Measurements from ENCODE around the gene ALOX5AP. TPM values are rescaled to one million over a fixed set of nuclear protein-coding genes. Genes with fewer than 3 reads are reported as not detected.

The ALOX5AP gene
- total RNA-seq, 1 donor from 2014 or later, result not detected

GRCh38 chr13:30721936-30722335, 13.4 kb upstream of the ALOX5AP start:
- H3K4me1 Mint-ChIP-seq (ENCODE audit: unreplicated experiment), result peaks cover 5% of the 10 kb centered on the region
- H3K36me3 Mint-ChIP-seq, result no peaks in the 10 kb centered on the region
- TF ChIP-seq, protein P1, sequence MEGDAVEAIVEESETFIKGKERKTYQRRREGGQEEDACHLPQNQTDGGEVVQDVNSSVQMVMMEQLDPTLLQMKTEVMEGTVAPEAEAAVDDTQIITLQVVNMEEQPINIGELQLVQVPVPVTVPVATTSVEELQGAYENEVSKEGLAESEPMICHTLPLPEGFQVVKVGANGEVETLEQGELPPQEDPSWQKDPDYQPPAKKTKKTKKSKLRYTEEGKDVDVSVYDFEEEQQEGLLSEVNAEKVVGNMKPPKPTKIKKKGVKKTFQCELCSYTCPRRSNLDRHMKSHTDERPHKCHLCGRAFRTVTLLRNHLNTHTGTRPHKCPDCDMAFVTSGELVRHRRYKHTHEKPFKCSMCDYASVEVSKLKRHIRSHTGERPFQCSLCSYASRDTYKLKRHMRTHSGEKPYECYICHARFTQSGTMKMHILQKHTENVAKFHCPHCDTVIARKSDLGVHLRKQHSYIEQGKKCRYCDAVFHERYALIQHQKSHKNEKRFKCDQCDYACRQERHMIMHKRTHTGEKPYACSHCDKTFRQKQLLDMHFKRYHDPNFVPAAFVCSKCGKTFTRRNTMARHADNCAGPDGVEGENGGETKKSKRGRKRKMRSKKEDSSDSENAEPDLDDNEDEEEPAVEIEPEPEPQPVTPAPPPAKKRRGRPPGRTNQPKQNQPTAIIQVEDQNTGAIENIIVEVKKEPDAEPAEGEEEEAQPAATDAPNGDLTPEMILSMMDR (conservative IDR thresholded peaks at IDR 0.05), result no peak
- peaks cover 4% of the 10 kb centered on the region for H3K9me3 Mint-ChIP-seq
- peaks cover 2% of the 10 kb centered on the region for H3K27me3 Mint-ChIP-seq
- no peak for DNase-seq (ENCODE audit: extremely low spot score, unreplicated experiment)
- no peak overlapping the region for H3K4me3 Mint-ChIP-seq
- no peak overlapping the region for H3K27ac Mint-ChIP-seq

- TF ChIP-seq, protein P1 (conservative IDR thresholded peaks at IDR 0.05), result no peak
- H3K4me3 Mint-ChIP-seq, result no peak overlapping the region
- peaks cover 4% of the 10 kb centered on the region for H3K9me3 Mint-ChIP-seq
These were observed 13.0 kb upstream of the ALOX5AP start for GRCh38 chr13:30722361-30722760.

GRCh38 chr13:30724778-30725177, 10.6 kb upstream of the ALOX5AP start:
- Mint-ChIP-seq H3K27ac (no peak overlapping the region), H3K9me3 (peaks cover 4% of the 10 kb centered on the region), H3K36me3 (no peaks in the 10 kb centered on the region), H3K4me1 (ENCODE audit: unreplicated experiment) (peaks cover 4% of the 10 kb centered on the region), H3K4me3 (no peak overlapping the region), H3K27me3 (peaks cover 2% of the 10 kb centered on the region)
- TF ChIP-seq, protein P1 (conservative IDR thresholded peaks at IDR 0.05), result no peak
- no peak for DNase-seq (ENCODE audit: extremely low spot score, unreplicated experiment)

More at GRCh38 chr13:30722361-30722760, 13.0 kb upstream of the ALOX5AP start:
- no peaks in the 10 kb centered on the region for H3K36me3 Mint-ChIP-seq
- no peak overlapping the region for H3K27ac Mint-ChIP-seq
- DNase-seq (ENCODE audit: extremely low spot score, unreplicated experiment), result no peak
- H3K27me3 Mint-ChIP-seq, result peaks cover 2% of the 10 kb centered on the region
- peaks cover 5% of the 10 kb centered on the region for H3K4me1 Mint-ChIP-seq (ENCODE audit: unreplicated experiment)

DNA sequence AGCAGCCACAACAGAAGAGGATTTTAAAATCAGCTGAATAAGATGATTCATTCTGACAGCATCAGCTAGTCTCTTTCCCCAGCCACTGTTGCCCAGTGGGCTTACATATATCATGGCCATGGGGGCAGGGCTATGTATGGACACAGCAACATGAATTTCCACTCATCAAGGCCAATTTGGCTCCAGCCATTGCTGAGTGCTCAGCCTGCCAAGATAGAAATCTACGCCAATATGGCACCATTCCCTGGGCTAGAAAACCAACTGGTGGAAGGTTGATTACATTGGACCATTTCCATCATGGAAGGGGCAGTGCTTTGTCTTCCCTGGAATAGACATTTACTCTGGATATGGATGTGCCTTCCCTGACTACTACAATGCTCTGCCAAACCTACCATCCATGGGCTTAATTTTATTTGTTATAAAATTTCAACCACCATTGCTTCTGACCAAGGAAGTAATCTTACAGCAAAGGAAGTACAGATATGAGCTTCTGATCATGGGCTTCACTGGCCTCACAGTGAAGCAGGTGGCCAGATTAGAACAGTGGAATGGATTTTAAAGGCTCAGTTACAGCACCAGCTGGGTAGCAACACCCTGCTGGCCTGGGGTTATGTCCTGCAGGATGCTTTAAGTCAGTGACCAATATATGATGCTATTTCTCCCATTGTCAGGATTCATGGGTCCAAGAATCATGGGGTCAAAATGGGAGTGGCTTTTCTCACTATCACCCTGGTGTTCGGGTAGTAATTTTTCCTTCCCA, 9.8 kb upstream of the ALOX5AP start:
- Mint-ChIP-seq H3K9me3 (peaks cover 4% of the 10 kb centered on the region), H3K27ac (no peak overlapping the region), H3K4me1 (ENCODE audit: unreplicated experiment) (peaks cover 11% of the 10 kb centered on the region), H3K36me3 (no peaks in the 10 kb centered on the region), H3K27me3 (peaks cover 5% of the 10 kb centered on the region), H3K4me3 (no peak overlapping the region)
- no peak for DNase-seq (ENCODE audit: extremely low spot score, unreplicated experiment)
- TF ChIP-seq, protein P1 (conservative IDR thresholded peaks at IDR 0.05), result no peak

DNA sequence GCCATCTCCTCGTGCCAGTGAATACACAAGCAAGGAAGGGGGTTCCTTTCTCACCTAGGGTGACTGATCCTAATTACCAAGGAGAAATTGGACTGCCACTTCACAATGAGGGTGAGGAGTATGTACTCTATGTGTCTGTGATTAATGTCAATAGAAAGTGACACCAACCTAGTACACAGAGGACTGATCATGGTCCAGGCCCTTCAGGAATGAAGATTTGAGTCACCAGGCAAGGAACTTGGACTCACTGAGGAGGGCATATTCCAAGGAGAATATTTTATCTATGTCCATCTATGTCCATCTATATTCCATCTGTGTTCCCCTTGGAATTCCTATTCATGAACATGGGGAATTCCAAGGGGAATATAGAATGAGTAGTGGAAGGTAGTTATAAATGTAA, 9.2 kb upstream of the ALOX5AP start:
- no peaks in the 10 kb centered on the region for H3K36me3 Mint-ChIP-seq
- peaks cover 4% of the 10 kb centered on the region for H3K9me3 Mint-ChIP-seq
- no peak overlapping the region for H3K27ac Mint-ChIP-seq
- H3K27me3 Mint-ChIP-seq, result peaks cover 9% of the 10 kb centered on the region
- TF ChIP-seq, protein P1 (conservative IDR thresholded peaks at IDR 0.05), result no peak
- no peak for DNase-seq (ENCODE audit: extremely low spot score, unreplicated experiment)
- H3K4me1 Mint-ChIP-seq (ENCODE audit: unreplicated experiment), result peaks cover 18% of the 10 kb centered on the region
- H3K4me3 Mint-ChIP-seq, result no peak overlapping the region
